ENCODE results near the gene SREBF2. TPM values are rescaled to one million over a fixed set of nuclear protein-coding genes. Genes with fewer than 3 reads are reported as not detected.
A peak's percentile ranks its signal among the peaks of the same experiment; 100 is the strongest.

The SREBF2 gene
- total and polyA plus RNA-seq, 2 of the 13 experiments (the other 11 are each of a cell fraction or from before 2014, with no cell fraction given): 53.8 to 72.6 TPM

- TF ChIP-seq PHB2 (IDR thresholded peaks at IDR 0.05; ENCODE audit: partially characterized antibody) (no peak), GABPB1 (CRISPR knock-in tag; IDR thresholded peaks at IDR 0.05) (peak; percentile 23; the same call in 1 of the 2 replicates), SRSF1 (optimal IDR thresholded peaks at IDR 0.05; ENCODE audit: low read depth, low read length) (no peak), ZNF513 (CRISPR knock-in tag; conservative IDR thresholded peaks at IDR 0.05) (no peak), ZNF121 (CRISPR knock-in tag; IDR thresholded peaks at IDR 0.05) (no peak), RXRA (CRISPR knock-in tag; IDR thresholded peaks at IDR 0.05) (no peak), ZNF354B (CRISPR knock-in tag; IDR thresholded peaks at IDR 0.05) (no peak), SAP130 (CRISPR knock-in tag; IDR thresholded peaks at IDR 0.05; ENCODE audit: low read depth) (peak; percentile 11; the same call in 1 of the 2 replicates), ZNF275 (CRISPR knock-in tag; IDR thresholded peaks at IDR 0.05; ENCODE audit: borderline replicate concordance) (no peak), RXRB (CRISPR knock-in tag; IDR thresholded peaks at IDR 0.05; ENCODE audit: borderline replicate concordance) (no peak), ESRRA (CRISPR knock-in tag; IDR thresholded peaks at IDR 0.05; ENCODE audit: low read depth) (no peak), FOXA1 (IDR thresholded peaks at IDR 0.05) (no peak), FOXA1 (CRISPR knock-in tag; IDR thresholded peaks at IDR 0.05) (no peak), NFRKB (IDR thresholded peaks at IDR 0.05) (no peak), ZNF841 (CRISPR knock-in tag; IDR thresholded peaks at IDR 0.05; ENCODE audit: borderline replicate concordance) (no peak), TP53 (CRISPR knock-in tag; conservative IDR thresholded peaks at IDR 0.05) (no peak), NCOA5 (CRISPR knock-in tag; IDR thresholded peaks at IDR 0.05) (no peak), CREM (IDR thresholded peaks at IDR 0.05) (0 out of 2 replicates have a peak, but pooled peaks have one; percentile 17), CREM (CRISPR knock-in tag; IDR thresholded peaks at IDR 0.05) (no peak), RFX5 (IDR thresholded peaks at IDR 0.05; ENCODE audit: low read depth, low read length) (no peak), BRCA1 (CRISPR knock-in tag; IDR thresholded peaks at IDR 0.05) (no peak), ATF2 (CRISPR knock-in tag; IDR thresholded peaks at IDR 0.05) (no peak), ZMYM3 (CRISPR knock-in tag; IDR thresholded peaks at IDR 0.05) (no peak), SAFB2 (CRISPR knock-in tag; IDR thresholded peaks at IDR 0.05; ENCODE audit: borderline replicate concordance, low read depth) (no peak), ARID5B (CRISPR knock-in tag; IDR thresholded peaks at IDR 0.05) (no peak), TEF (CRISPR knock-in tag; IDR thresholded peaks at IDR 0.05) (no peak)
These were observed 94.9 kb downstream of the SREBF2 start (continued) for GRCh38 chr22:41927813-41928212.

All from HepG2 (cell line).